Ishikawa (cell line): Measurements from ENCODE around the gene STUM.

Experiments
- EP300 ChIP-seq: IDR thresholded peaks from 2 replicates; pipeline ENCODE4 v1.6.1; 2012; ENCODE audit warnings: borderline replicate concordance
- YY1 ChIP-seq: IDR thresholded peaks from 2 replicates; pipeline ENCODE4 v1.6.1; 2012; ENCODE audit warnings: low read depth

DNA sequence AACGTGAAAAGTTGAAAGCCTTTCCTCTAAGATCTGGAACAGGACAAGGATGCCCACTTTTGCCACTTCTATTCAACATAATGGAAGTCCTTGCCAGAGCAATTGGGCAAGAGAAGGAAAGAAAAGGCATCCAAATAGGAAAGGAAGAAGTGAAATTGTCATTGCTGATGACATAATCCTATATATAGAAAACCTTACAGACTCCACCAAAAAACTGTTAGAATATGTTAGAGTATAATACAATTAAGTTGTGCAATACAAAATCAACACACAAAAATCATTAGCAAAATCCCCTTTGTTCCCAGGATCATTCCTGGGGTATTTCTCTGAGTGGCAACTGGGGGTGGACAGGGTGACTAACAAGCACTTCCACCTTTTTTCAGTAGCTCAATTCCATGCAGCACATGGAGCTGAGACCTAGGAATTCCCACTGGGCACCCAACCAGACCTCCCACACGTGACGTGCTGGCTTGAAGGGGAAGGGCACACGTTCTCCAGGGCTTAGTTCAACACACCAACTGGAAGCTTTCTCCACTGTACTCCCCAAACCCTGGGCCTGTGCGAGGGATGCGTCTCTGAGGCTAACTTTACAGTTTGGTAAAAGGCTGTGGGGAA is 9.6 kb downstream of the STUM start:
- no peak for TF ChIP-seq EP300
- no peak for TF ChIP-seq YY1
